Activated CD8-positive, alpha-beta T cell treated with anti-CD3 and anti-CD28 coated beads, Interleukin-2, amount 10 ng/mL, durations not matched to agents 7 days and 5 days (primary cell): ENCODE measurements around the gene MAPK8IP2. TPM values are rescaled to one million over a fixed set of nuclear protein-coding genes. Genes with fewer than 3 reads are reported as not detected.

Experiments used
- ATAC-seq: fragments of 150-1000 bp; cut with Tn5 transposase; one replicate; pipeline ENCODE4 v1.10.0; 2021; ENCODE audit warnings: moderate library complexity
- CTCF ChIA-PET: fragments of 350-600 bp; sonication (Branson Sonifier 250); formaldehyde crosslinking; loops from one replicate; lab custom pipeline; 2021; ENCODE audit warnings: antibody characterized with exemption; lab: Charles Lee
- POLR2A ChIA-PET: fragments of 350-600 bp; sonication (Branson Sonifier 250); formaldehyde crosslinking; loops from one replicate; lab custom pipeline; 2021; ENCODE audit warnings: antibody characterized with exemption; lab: Charles Lee
- DNase-seq: peaks from one replicate; pipeline ENCODE4 v3.0.0-alpha.2; 2020
- H3K27ac Mint-ChIP-seq: one replicate; pipeline ENCODE4 v1.8.0; 2021; ENCODE audit warnings: mild to moderate bottlenecking, mixed read lengths
- H3K27me3 Mint-ChIP-seq: one replicate; pipeline ENCODE4 v1.8.0; 2021; ENCODE audit warnings: low read depth, mixed read lengths
- H3K36me3 Mint-ChIP-seq: one replicate; pipeline ENCODE4 v1.8.0; 2021; ENCODE audit warnings: low read depth, mixed read lengths
- H3K4me1 Mint-ChIP-seq: one replicate; pipeline ENCODE4 v1.8.0; 2021; ENCODE audit warnings: low read depth, mixed read lengths
- H3K4me3 Mint-ChIP-seq: one replicate; pipeline ENCODE4 v1.8.0; 2021; ENCODE audit warnings: mild to moderate bottlenecking, mixed read lengths
- H3K9me3 Mint-ChIP-seq: one replicate; pipeline ENCODE4 v1.8.0; 2022; ENCODE audit warnings: mixed read lengths; ENCODE audit not compliant: insufficient read depth
- total RNA-seq, 2 experiments: library from RNA; stranded (reverse); gene quantifications; one replicate each; pipeline ENCODE4 v1.2.3, GENCODE V29; 2021

The MAPK8IP2 gene
- total RNA-seq, 2 experiments from 2014 or later = 0.29 to 0.31 TPM

- Mint-ChIP-seq H3K4me3 (no peak overlapping the region), H3K27me3 (peaks cover 6% of the 10 kb centered on the region), H3K9me3 (no peaks in the 10 kb centered on the region), H3K27ac (no peak overlapping the region), H3K4me1 (peaks cover 11% of the 10 kb centered on the region), H3K36me3 (peaks cover 28% of the 10 kb centered on the region)
- ChIA-PET CTCF (no interaction called here), POLR2A (no interaction called here)
- ATAC-seq (no peak), DNase-seq (no peak)
Measured at GRCh38 chr22:50567721-50568252, 32.8 kb upstream of the MAPK8IP2 start.

GRCh38 chr22:50568626-50569025 lies 32.0 kb upstream of the MAPK8IP2 start:
- Mint-ChIP-seq H3K36me3 (peaks cover 28% of the 10 kb centered on the region), H3K4me3 (no peak overlapping the region), H3K4me1 (peaks cover 3% of the 10 kb centered on the region), H3K9me3 (no peaks in the 10 kb centered on the region), H3K27ac (no peak overlapping the region), H3K27me3 (peaks cover 6% of the 10 kb centered on the region)
- ChIA-PET POLR2A (no interaction called here), CTCF (no interaction called here)
- DNase-seq (no peak), ATAC-seq (no peak)

GRCh38 chr22:50569041-50569459 lies 31.5 kb upstream of the MAPK8IP2 start:
- no peak for ATAC-seq
- no peak overlapping the region for H3K4me3 Mint-ChIP-seq
- no peaks in the 10 kb centered on the region for H3K4me1 Mint-ChIP-seq
- no peak for DNase-seq
- peaks cover 5% of the 10 kb centered on the region for H3K27me3 Mint-ChIP-seq
- H3K36me3 Mint-ChIP-seq = peaks cover 28% of the 10 kb centered on the region
- POLR2A ChIA-PET = interaction anchor here (0.8 to 1.6 kb wide), 2 partner anchors 24 to 30 kb away, joined by 3 to 7 read pairs; partner anchors contain the start of gene KLHDC7B
- H3K9me3 Mint-ChIP-seq = no peaks in the 10 kb centered on the region
- CTCF ChIA-PET = no interaction called here
- H3K27ac Mint-ChIP-seq = no peak overlapping the region

- ATAC-seq = no peak
- CTCF ChIA-PET = no interaction called here
Measured at GRCh38 chr22:50569896-50570535, 30.6 kb upstream of the MAPK8IP2 start.

GRCh38 chr22:50570861-50571260 lies 29.7 kb upstream of the MAPK8IP2 start:
- Mint-ChIP-seq H3K27ac (no peak overlapping the region), H3K36me3 (peaks cover 28% of the 10 kb centered on the region), H3K27me3 (no peaks in the 10 kb centered on the region), H3K4me1 (no peaks in the 10 kb centered on the region), H3K4me3 (no peak overlapping the region), H3K9me3 (no peaks in the 10 kb centered on the region)
- POLR2A ChIA-PET = interaction anchor here (0.6 kb wide), 1 partner anchor 454 kb away, joined by 3 read pairs; no protein-coding TSS in a partner anchor
- DNase-seq = no peak
- CTCF ChIA-PET = no interaction called here
- no peak for ATAC-seq

More at GRCh38 chr22:50569896-50570535, 30.6 kb upstream of the MAPK8IP2 start:
- Mint-ChIP-seq H3K4me3 (no peak overlapping the region), H3K36me3 (peaks cover 28% of the 10 kb centered on the region), H3K4me1 (no peaks in the 10 kb centered on the region), H3K27ac (no peak overlapping the region), H3K9me3 (no peaks in the 10 kb centered on the region), H3K27me3 (no peaks in the 10 kb centered on the region)
- DNase-seq = no peak
- POLR2A ChIA-PET = interaction anchor here (0.6 to 1.6 kb wide), 3 partner anchors 25 to 453 kb away, joined by 3 to 7 read pairs (median 3); partner anchors contain the start of gene KLHDC7B

- Mint-ChIP-seq H3K36me3 (peaks cover 29% of the 10 kb centered on the region), H3K27ac (no peak overlapping the region), H3K27me3 (no peaks in the 10 kb centered on the region), H3K9me3 (no peaks in the 10 kb centered on the region), H3K4me3 (no peak overlapping the region), H3K4me1 (no peaks in the 10 kb centered on the region)
- DNase-seq = no peak
- ChIA-PET CTCF (interaction anchor here (1.4 kb wide), 1 partner anchor 11 kb away, joined by 5 read pairs; the partner anchor contains the start of gene CHKB), POLR2A (interaction anchor here (0.8 to 3.0 kb wide), 3 partner anchors 8 to 46 kb away, joined by 4 to 14 read pairs (median 5); partner anchors contain the start of genes SCO2 and SYCE3)
- no peak for ATAC-seq
Measured at GRCh38 chr22:50571264-50572175, 29.1 kb upstream of the MAPK8IP2 start.

GRCh38 chr22:50572965-50573364 lies 27.6 kb upstream of the MAPK8IP2 start:
- H3K4me1 Mint-ChIP-seq = peaks cover 8% of the 10 kb centered on the region
- ChIA-PET POLR2A (interaction anchor here (0.8 to 3.0 kb wide), 2 partner anchors 9 to 128 kb away, joined by 3 to 14 read pairs; partner anchors contain the start of gene SYCE3), CTCF (interaction anchor here (1.0 to 1.4 kb wide), 2 partner anchors 10 to 47 kb away, joined by 4 to 5 read pairs; partner anchors contain the start of genes CHKB and SCO2)
- no peak overlapping the region for H3K4me3 Mint-ChIP-seq
- no peaks in the 10 kb centered on the region for H3K9me3 Mint-ChIP-seq
- H3K27me3 Mint-ChIP-seq = no peaks in the 10 kb centered on the region
- no peak for DNase-seq
- ATAC-seq = no peak
- peaks cover 34% of the 10 kb centered on the region for H3K36me3 Mint-ChIP-seq
- H3K27ac Mint-ChIP-seq = no peak overlapping the region

- ChIA-PET CTCF (interaction anchor here (1.0 to 1.4 kb wide), 3 partner anchors 8 to 48 kb away, joined by 3 to 5 read pairs (median 4); partner anchors contain the start of genes CHKB and SCO2), POLR2A (interaction anchor here (0.8 to 3.0 kb wide), 2 partner anchors 10 to 129 kb away, joined by 3 to 14 read pairs; partner anchors contain the start of gene SYCE3)
- Mint-ChIP-seq H3K27ac (no peak overlapping the region), H3K27me3 (no peaks in the 10 kb centered on the region), H3K36me3 (peaks cover 34% of the 10 kb centered on the region), H3K4me3 (no peak overlapping the region), H3K4me1 (peaks cover 11% of the 10 kb centered on the region), H3K9me3 (no peaks in the 10 kb centered on the region)
- no peak for DNase-seq
- ATAC-seq = no peak
Measured at GRCh38 chr22:50573491-50574382, 26.9 kb upstream of the MAPK8IP2 start.

GRCh38 chr22:50574383-50574755 lies 26.2 kb upstream of the MAPK8IP2 start:
- Mint-ChIP-seq H3K4me1 (peaks cover 17% of the 10 kb centered on the region), H3K36me3 (peaks cover 29% of the 10 kb centered on the region)
- CTCF ChIA-PET = interaction anchor here (1.2 kb wide), 1 partner anchor 8 kb away, joined by 3 read pairs; no protein-coding TSS in a partner anchor

GRCh38 chr22:50575426-50575941 lies 25.1 kb upstream of the MAPK8IP2 start:
- DNase-seq = no peak
- CTCF ChIA-PET = interaction anchor here (0.9 to 1.4 kb wide), 4 partner anchors 9 to 50 kb away, joined by 3 to 4 read pairs (median 4); partner anchors contain the start of genes SCO2 and SYCE3
- no peaks in the 10 kb centered on the region for H3K27me3 Mint-ChIP-seq
- no peak overlapping the region for H3K27ac Mint-ChIP-seq
- no peaks in the 10 kb centered on the region for H3K9me3 Mint-ChIP-seq
- no peak for ATAC-seq
- H3K4me3 Mint-ChIP-seq = no peak overlapping the region
- peaks cover 36% of the 10 kb centered on the region for H3K36me3 Mint-ChIP-seq
- POLR2A ChIA-PET = interaction anchor here (0.8 to 1.5 kb wide), 2 partner anchors 12 to 50 kb away, joined by 4 read pairs; partner anchors contain the start of gene SCO2
- H3K4me1 Mint-ChIP-seq = peaks cover 28% of the 10 kb centered on the region

More at GRCh38 chr22:50574383-50574755, 26.2 kb upstream of the MAPK8IP2 start:
- Mint-ChIP-seq H3K27ac (no peak overlapping the region), H3K9me3 (no peaks in the 10 kb centered on the region), H3K27me3 (no peaks in the 10 kb centered on the region), H3K4me3 (no peak overlapping the region)
- POLR2A ChIA-PET = interaction anchor here (1.5 to 3.0 kb wide), 2 partner anchors 11 to 49 kb away, joined by 4 to 14 read pairs; partner anchors contain the start of genes SCO2 and SYCE3
- DNase-seq (no peak), ATAC-seq (no peak)
